ENCODE data around the gene RAP1GAP.

The RAP1GAP gene

DNA sequence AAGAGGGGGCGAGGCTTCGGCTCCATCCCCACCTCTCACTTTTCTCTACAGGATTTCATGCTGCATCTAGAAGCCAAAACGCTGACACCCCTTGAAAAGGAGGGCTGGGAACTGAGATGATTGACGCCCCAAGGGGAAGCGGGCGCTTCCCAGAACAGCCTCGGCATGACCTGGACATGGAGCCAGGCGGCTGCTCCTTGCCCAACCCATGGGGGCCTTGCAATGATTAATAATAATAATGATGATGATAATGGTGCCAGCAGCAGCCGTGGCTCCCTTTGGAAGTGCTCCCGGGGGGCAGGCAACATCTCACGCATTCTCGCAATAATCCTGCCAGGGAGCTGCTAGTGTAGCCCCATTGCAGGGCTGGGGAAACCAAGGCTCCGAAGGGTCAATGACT is 78.2 kb downstream of the RAP1GAP start:
- DNase-seq (ENCODE audit: low spot score) = no peak

GRCh38 chr1:21590126-21590880 is 78.9 kb downstream of the RAP1GAP start:
- no peak for DNase-seq (ENCODE audit: low spot score)

DNA sequence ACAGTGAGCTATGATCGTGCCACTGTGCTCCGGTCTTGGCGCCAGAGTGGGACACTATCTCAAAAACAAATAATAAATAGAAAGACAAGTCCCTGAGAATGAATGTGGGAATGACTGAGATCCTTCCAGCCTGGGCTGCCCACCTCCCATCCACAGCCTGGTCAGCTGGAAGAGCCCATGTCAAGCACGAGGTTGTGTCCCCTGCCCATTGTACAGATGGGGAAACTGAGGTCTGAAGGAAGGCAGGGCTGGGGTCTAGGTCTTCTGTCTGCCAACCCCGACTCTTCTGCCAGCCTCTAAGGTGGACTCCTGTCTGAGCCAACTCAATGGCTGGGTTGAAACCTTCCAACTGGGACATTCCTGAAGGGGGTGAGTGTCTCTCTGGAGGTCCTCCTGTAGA is 79.5 kb downstream of the RAP1GAP start:
- DNase-seq (ENCODE audit: low spot score) = no peak

DNA sequence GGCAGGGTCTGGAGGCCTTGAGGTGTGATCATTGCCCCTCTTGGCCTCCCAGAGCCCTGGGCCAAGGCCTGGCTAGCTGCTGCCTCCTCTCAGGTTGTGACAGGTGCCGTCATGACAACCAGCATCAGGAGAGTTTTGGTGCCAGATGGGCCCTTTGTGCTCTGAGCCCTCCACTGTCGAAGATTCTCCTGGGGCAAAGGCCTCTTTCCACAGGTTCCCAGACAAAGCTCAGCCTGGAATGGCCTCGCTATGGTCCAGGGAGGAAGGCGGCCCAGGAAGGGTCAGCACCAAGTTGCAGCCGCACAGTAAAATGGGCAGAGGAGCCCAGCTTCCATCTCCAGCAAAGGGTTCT is 81.6 kb downstream of the RAP1GAP start:
- no peak for DNase-seq (ENCODE audit: low spot score)

DNA sequence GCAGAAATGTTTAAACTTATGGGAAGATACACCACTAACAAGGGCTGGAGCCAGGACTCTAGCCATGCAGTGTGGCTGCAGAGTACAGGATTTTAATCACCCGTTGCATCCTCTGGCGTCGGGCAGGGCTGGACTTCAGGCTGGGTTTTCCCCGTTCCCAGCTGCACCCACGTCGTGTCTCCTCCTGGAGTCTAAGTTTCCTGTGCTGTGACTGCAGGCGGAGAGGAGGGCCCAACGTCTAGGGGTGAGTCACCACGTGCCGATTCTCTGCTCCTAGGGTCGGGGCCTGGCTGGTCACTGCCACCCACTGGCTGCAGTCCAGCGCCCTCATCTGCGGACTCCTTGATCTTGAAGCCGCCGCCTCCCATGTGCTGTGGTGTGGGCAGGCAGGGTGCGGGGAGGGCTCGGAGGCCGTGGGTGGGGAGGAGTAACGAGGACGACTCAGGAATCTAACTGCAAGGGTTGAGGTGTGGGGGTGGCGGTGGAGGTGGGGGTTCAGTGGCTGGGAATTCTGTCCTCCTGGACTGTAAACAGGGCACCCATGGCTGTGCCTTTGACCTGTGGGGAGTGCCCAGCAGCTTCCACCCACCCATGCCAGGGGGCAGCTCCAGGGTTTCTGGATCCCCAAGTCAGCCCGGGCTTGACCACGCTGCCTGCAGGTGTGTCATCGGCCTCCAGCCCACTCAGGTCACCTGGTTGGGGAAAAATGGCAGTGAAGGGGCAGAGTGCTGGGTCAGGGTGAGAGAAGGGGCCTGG is 82.1 kb downstream of the RAP1GAP start:
- peak; percentile 85 for DNase-seq (ENCODE audit: low spot score)

GRCh38 chr1:21586222-21586621 is 82.9 kb downstream of the RAP1GAP start:
- DNase-seq (ENCODE audit: low spot score) = no peak

- DNase-seq (ENCODE audit: low spot score) = no peak
These were observed 84.1 kb downstream of the RAP1GAP start for GRCh38 chr1:21585037-21585436.

DNA sequence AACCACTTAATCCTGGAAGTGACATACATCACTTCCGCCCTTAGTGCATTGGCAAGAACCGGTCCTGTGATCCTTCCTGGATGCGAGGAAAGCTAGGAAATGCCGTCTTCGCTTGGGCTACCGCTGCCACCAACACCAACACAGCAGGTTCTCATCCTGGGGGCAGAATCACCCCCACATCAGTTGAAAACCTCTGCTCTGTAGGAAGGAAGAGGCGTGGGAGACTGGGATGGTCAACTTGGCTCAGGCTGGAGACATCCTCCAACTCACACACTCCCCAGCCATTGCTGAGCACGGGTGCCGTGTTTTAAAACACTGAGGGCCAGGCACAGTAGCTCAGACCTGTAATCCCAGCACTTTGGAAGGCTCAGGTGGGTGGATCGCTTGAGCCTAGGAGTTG is 85.1 kb downstream of the RAP1GAP start:
- DNase-seq (ENCODE audit: low spot score) = no peak

DNA sequence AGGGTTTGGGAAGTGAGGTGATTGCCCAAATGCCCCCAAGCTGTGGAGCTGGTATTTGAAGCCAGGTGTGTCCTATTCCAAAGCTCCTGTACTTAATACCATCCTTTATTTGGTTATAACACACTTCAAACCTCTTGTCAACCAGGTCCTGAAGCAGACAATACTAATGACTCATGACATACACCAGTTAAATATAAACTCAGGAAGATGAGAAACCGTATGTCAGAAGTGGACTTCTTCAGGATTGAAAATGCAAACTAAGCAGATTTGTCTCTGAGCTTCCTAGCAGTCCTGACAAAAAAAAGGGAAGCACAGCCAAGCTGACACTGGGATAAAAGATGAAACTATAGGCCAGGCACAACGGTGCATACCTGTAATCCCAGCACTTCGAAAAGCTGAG is 89.4 kb downstream of the RAP1GAP start:
- DNase-seq (ENCODE audit: low spot score) = no peak

DNA sequence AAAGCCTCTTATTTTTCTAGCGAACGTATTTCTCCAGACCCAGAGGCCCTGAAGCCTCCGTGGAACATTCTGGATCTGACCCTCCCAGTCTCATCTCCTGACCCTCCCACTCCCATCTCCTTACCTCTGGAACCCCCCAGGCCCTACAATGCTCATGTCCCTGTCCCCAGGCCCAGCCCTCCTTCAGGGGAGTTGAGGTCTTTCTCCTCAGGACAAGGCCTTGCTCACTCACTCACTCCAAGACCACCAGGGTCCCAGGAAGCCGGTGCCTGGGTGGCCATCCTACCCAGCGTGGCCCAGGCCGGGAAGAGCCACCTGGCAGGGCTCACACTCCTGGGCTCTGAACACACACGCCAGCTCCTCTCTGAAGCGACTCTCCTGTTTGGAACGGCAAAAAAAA is 91.2 kb downstream of the RAP1GAP start:
- no peak for DNase-seq (ENCODE audit: low spot score)

DNA sequence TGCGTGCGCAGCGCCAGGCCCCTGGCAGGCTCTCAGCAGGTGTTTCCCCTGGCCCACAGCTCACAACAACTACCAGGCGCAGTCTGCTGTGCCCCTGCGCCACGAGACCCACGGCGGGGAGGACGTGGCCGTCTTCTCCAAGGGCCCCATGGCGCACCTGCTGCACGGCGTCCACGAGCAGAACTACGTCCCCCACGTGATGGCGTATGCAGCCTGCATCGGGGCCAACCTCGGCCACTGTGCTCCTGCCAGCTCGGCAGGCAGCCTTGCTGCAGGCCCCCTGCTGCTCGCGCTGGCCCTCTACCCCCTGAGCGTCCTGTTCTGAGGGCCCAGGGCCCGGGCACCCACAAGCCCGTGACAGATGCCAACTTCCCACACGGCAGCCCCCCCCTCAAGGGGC is 91.8 kb downstream of the RAP1GAP start:
- DNase-seq (ENCODE audit: low spot score) = no peak

DNA sequence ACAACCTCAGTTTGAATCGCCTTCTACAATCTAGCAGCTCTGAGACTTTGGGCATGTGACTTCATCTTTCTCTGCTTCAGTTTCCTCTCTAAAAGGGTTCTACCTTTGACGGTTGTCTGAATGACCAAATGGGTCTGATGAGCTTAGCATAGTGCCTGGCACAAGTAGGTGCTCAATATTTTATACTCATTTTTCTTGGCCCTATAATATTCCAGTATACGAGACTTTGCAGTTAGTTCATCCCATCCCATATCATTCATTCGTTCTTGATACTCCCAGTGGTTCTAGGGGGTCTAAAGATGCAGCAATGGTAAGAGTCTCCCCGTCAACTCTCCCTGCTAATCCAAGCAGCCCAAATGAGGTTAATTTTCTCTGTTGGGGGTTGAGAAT is 92.4 kb downstream of the RAP1GAP start:
- no peak for DNase-seq (ENCODE audit: low spot score)

GRCh38 chr1:21576031-21576797 is 92.9 kb downstream of the RAP1GAP start:
- no peak for DNase-seq (ENCODE audit: low spot score)

GRCh38 chr1:21575351-21575942 is 93.7 kb downstream of the RAP1GAP start:
- no peak for DNase-seq (ENCODE audit: low spot score)

- no peak for DNase-seq (ENCODE audit: low spot score)
These were observed 94.5 kb downstream of the RAP1GAP start for GRCh38 chr1:21574466-21575151.

DNA sequence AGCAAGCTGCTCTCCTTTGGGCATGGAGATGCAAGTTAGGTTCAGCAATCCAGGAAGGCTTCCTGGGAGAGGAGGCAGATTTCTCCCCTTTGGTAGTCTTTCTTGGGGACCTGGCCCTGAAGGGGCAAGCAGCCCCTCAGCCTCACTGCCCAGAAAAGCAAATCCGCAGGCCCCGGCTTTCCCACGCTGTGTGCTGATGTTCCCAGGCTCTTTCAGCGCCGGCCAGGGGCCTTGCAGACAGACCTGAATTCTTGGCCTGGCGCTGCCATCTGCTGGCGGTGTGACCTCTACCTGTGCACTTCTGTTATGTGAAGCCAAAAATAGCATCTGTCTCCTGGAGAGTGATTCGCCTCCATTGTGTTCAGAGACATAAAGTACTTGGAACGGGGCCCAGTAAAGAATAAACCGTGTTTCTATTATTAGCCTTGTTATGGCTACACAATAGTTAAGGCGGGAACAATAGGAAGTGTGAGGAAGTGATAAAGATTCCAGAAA is 95.1 kb downstream of the RAP1GAP start:
- no peak for DNase-seq (ENCODE audit: low spot score)

- no peak for DNase-seq (ENCODE audit: low spot score)
These were observed 95.7 kb downstream of the RAP1GAP start for GRCh38 chr1:21573475-21573874.

DNA sequence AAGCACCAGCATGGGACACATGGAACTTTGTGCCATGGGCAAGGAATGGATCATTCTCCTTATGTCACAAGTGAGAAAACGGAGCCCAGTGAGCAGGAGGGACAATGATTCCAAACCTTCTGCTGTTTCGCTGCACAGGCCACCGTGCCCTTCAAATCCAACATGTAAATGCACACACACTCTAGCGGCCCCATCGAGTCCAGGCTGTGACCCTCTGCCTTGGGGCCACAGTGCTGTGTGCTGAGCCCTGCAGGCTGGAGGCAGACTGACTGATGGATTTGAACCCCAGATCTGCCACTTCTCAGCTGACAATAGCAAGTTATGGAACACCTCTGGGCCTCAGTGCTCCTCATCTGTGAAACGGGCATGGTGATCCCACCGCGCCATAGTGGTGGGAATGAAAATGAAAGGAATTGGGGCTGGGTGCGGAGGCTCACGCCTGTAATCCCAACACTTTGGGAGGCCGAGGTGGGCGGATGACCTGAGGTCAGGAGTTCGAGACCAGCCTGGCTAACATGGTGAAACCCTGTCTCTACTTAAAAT is 96.4 kb downstream of the RAP1GAP start:
- DNase-seq (ENCODE audit: low spot score) = no peak

DNA sequence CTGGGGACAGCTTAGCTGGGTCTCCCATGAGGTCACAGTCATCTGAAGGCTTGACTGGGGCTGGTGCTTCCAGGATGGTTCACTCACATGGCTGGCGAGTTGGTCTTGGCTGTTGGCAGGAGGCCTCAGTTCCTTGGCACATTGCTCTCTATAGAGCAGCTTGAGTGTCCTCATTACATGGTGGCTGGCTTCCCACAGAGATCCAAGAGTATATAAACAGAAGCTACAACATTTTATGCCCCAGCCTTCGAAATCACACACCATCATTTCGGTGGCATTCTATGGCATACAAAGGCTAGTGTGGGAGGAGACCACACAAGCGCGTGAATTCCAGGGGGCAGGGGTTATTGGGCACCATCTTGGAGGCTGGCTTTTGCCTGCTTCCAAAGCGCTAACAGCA is 96.9 kb downstream of the RAP1GAP start:
- DNase-seq (ENCODE audit: low spot score) = no peak

GRCh38 chr1:21570885-21571284 is 98.3 kb downstream of the RAP1GAP start:
- DNase-seq (ENCODE audit: low spot score) = no peak

DNA sequence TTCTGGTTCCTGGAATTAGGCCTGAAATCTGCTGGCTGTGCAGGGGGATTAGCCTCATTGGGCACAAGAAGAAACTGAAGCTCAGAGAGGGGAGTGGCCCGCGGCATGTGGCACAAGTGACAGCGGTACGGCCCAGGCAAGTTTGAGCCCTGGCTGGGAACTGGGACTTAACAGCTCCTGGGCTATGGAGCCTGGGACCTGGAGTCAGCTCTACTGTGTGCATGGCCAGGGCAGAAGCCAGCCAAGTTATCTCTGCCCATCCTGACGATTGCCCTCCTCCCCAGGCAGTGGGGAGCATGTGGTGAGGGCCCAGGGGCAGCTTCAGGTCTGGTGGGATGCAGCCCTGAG is 98.7 kb downstream of the RAP1GAP start:
- DNase-seq (ENCODE audit: low spot score) = no peak

Data from COLO829 (cell line).